ENCODE results near the gene MDH1B.

- TF ChIP-seq ZFP36 (IDR thresholded peaks at IDR 0.05; ENCODE audit: borderline replicate concordance, partially characterized antibody) (no peak), CHD2 (IDR thresholded peaks at IDR 0.05; ENCODE audit: low read length, partially characterized antibody) (no peak), CTCF (IDR thresholded peaks at IDR 0.05) (no peak), HDAC2 (IDR thresholded peaks at IDR 0.05) (no peak), REST (IDR thresholded peaks at IDR 0.05) (no peak), NPAS2 (CRISPR knock-in tag; IDR thresholded peaks at IDR 0.05; ENCODE audit: borderline replicate concordance) (no peak)
Measured at GRCh38 chr2:206688990-206689389, 76.1 kb downstream of the MDH1B start.

All from A549 (cell line).